GM12878 (cell line): ENCODE measurements around the gene ABCG1. TPM values are rescaled to one million over a fixed set of nuclear protein-coding genes. Genes with fewer than 3 reads are reported as not detected.

Experiments
- ATAC-seq: fragments of 200-7000 bp; cut with Tn5 transposase; 3 replicates; pipeline ENCODE4 v1.9.1; 2020; ENCODE audit warnings: mild to moderate bottlenecking, moderate library complexity
- BruUV-seq: library from RNA; stranded (reverse); fragments of 400-500 nt; replicated peaks from 2 replicates; lab custom pipeline; 2021; lab: Mats Ljungman, UMichigan
- CTCF ChIA-PET: fragments of 300-600 bp; sonication (Branson Sonifier 250); formaldehyde crosslinking; extraction: SDS; loops from one replicate; lab custom pipeline; 2021; ENCODE audit warnings: inconsistent platforms; lab: Yijun Ruan, JAX
- POLR2A ChIA-PET: fragments of 350-600 bp; formaldehyde crosslinking; extraction: SDS; loops from one replicate; lab custom pipeline; 2021; ENCODE audit warnings: inconsistent platforms; lab: Charles Lee
- RAD21 ChIA-PET: fragments of 300-600 bp; sonication (Branson Sonifier 250); formaldehyde crosslinking; loops from one replicate; lab custom pipeline; 2023; ENCODE audit warnings: antibody characterized with exemption; ENCODE audit not compliant: unreplicated experiment; lab: Charles Lee
- SMC1A ChIA-PET: fragments of 300-600 bp; sonication (Branson Sonifier 250); formaldehyde crosslinking; loops from one replicate; lab custom pipeline; 2023; ENCODE audit not compliant: unreplicated experiment, uncharacterized antibody; lab: Charles Lee
- DNase-seq: peaks from one replicate; pipeline ENCODE4 v3.0.0-alpha.2; 2011; ENCODE audit warnings: low read depth, low spot score
- FAIRE-seq: peaks from 3 replicates; lab custom pipeline; 2011; peaks lifted over from hg19 to GRCh38; lab: Jason Lieb, UNC
- H2AFZ ChIP-seq: 2 replicates; pipeline ENCODE4 v1.6.0; 2011; ENCODE audit warnings: low read depth, low read length, control low read depth; ENCODE audit not compliant: control insufficient read depth
- H3K27ac ChIP-seq: 2 replicates; pipeline ENCODE4 v1.5.1; 2011; ENCODE audit warnings: control low read depth; ENCODE audit not compliant: control insufficient read depth, insufficient read depth
- H3K27me3 ChIP-seq, 2 experiments: replicated peaks in 1 of 2; 2 replicates each; pipeline versions ENCODE4 v1.6.0 to v1.6.1; 2011; ENCODE audit warnings: low read length in 1 of 2; ENCODE audit not compliant: control insufficient read depth in 2 of 2, insufficient read depth in 2 of 2
- H3K36me3 ChIP-seq, 2 experiments: 2 replicates each; pipeline ENCODE4 v1.5.1; 2011; ENCODE audit warnings: low read length in 1 of 2; ENCODE audit not compliant: control insufficient read depth in 2 of 2, insufficient read depth in 2 of 2
- H3K4me1 ChIP-seq: 2 replicates; pipeline ENCODE4 v1.6.1; 2011; ENCODE audit warnings: mild to moderate bottlenecking, low read length, moderate library complexity, mixed read lengths; ENCODE audit not compliant: control insufficient read depth, insufficient read depth
- H3K4me2 ChIP-seq: 2 replicates; pipeline ENCODE4 v1.6.0; 2011; ENCODE audit warnings: control low read depth; ENCODE audit not compliant: control insufficient read depth, insufficient read depth
- H3K4me3 ChIP-seq: fragments of 200-600 bp; sonication (generic); 2 replicates; pipeline ENCODE4 v1.5.1; 2016
- H3K79me2 ChIP-seq: 2 replicates; pipeline ENCODE4 v1.6.0; 2011; ENCODE audit warnings: low read length; ENCODE audit not compliant: control insufficient read depth, insufficient read depth
- H3K9ac ChIP-seq: 2 replicates; pipeline ENCODE4 v1.8.0; 2011; ENCODE audit warnings: low read length, control low read depth, mixed read lengths; ENCODE audit not compliant: control insufficient read depth, insufficient read depth
- H3K9me3 ChIP-seq: replicated peaks from 3 replicates; pipeline ENCODE4 v1.5.1; 2011; ENCODE audit warnings: mild to moderate bottlenecking, low read length; ENCODE audit not compliant: control insufficient read depth, insufficient read depth
- H4K20me1 ChIP-seq: 2 replicates; pipeline ENCODE4 v1.6.0; 2011; ENCODE audit not compliant: control insufficient read depth, insufficient read depth
- SUZ12 ChIP-seq: fragments of 200-600 bp; sonication (generic); IDR thresholded peaks from one replicate; pipeline ENCODE4 v1.6.1; 2018; ENCODE audit warnings: antibody characterized with exemption, mild to moderate bottlenecking; ENCODE audit not compliant: unreplicated experiment
- WGBS: methylation state at CpG from one replicate; pipeline ENCODE4 v1.1.6; 2016; ENCODE audit warnings: low lambda C conversion rate; ENCODE audit not compliant: insufficient replicate concordance, insufficient coverage; ENCODE audit errors: missing lambda C conversion rate; 5-methylcytosine and 5-hydroxymethylcytosine counted together
- in situ Hi-C: fragments of 300-500 bp; cut with MboI; formaldehyde crosslinking; loops from 9 replicates; pipeline ENCODE4 v1.14.3; 2018; ENCODE audit warnings: mixed read lengths
- intact Hi-C: fragments of 100-400 bp; cut with micrococcal nuclease; formaldehyde crosslinking; loops from one replicate; pipeline ENCODE4 v1.14.2; 2022; ENCODE audit not compliant: unreplicated experiment
- polyA plus RNA-seq, 11 experiments: library from polyadenylated mRNA; depleted of rRNA in 4 of 11; unstranded in 6 of 11; stranded (reverse) in 5 of 11; fragments of >200 nt; fragmentation: Nextera tagmentation in 4 of 11; fragmentation: Illumina TruSeq in 1 of 11; extraction: Ambion mirVana in 4 of 11; extraction: Trizol in 1 of 11; gene quantifications; 1 replicate in 1 of 11; 2 replicates in 10 of 11; pipeline versions ENCODE4 v1.2.1 to v1.2.3, GENCODE V29; 2011 to 2016; ENCODE audit warnings: inconsistent platforms in 2 of 11, missing spikeins in 2 of 11, low read depth in 1 of 11
- total RNA-seq, 4 experiments: library from RNA; depleted of rRNA in 3 of 4; stranded (reverse); fragments of >200 nt in 3 of 4; fragmentation: Illumina TruSeq in 1 of 4; extraction: Trizol in 1 of 4; gene quantifications; 2 replicates each; pipeline versions ENCODE4 v1.2.1 to v1.2.3, GENCODE V29; 2013 to 2021
- TF ChIP-seq, protein P1 (sequence below): fragments of 450-650 bp; IDR thresholded peaks from 2 replicates; pipeline ENCODE4 v1.6.1; 2017; ENCODE audit warnings: mild to moderate bottlenecking, low read depth, inconsistent platforms; ENCODE audit not compliant: poor library complexity, severe bottlenecking
- TF ChIP-seq, protein P2 (sequence below): IDR thresholded peaks from 2 replicates; pipeline ENCODE4 v1.6.1; 2012; ENCODE audit warnings: low read depth, low read length, improper control_type of control experiment

ABCG1 gene
- total and polyA plus RNA-seq, 10 of the 15 experiments (the other 5 are each of a cell fraction or from before 2014, with no cell fraction given) = 0.59 to 19.3 (median 5.7) TPM

DNA sequence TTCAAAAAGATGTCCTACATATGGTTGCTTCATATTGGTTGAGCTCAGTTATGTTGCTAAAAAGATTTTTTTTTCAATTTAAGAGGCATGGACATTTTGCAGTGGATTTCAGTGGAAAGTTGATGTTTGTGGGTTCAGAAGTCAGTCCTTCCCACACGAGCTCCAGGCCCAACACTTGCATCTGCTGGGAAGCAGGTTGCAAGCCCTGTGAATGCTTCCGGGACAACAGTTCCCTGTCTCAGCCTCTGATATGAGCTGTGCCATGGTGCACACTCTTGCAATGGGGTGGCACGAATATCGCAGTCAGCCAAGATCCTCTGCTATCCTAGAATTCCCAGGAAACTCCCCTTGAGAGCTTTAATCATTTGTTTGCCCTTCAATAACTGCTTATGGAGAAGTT lies 30.3 kb upstream of the ABCG1 start:
- Histone ChIP-seq H3K4me3 (no peak overlapping the region), H2AFZ (peak overlapping the region; percentile 88), H4K20me1 (no peaks in the 10 kb centered on the region; the same call in 1 of the 2 replicates), H3K9ac (no peak overlapping the region), H3K79me2 (no peaks in the 10 kb centered on the region), H3K4me2 (peak overlapping the region; percentile 64), H3K27ac (peak overlapping the region; percentile 38; the same call in 1 of the 2 replicates), H3K9me3 (no peaks in the 10 kb centered on the region; the same call in 1 of the 3 replicates), H3K27me3 (no peaks in the 10 kb centered on the region), H3K36me3 (no peaks in the 10 kb centered on the region), H3K4me1 (peaks cover 19% of the 10 kb centered on the region)
- no peak for TF ChIP-seq SUZ12
- TF ChIP-seq, protein P1, sequence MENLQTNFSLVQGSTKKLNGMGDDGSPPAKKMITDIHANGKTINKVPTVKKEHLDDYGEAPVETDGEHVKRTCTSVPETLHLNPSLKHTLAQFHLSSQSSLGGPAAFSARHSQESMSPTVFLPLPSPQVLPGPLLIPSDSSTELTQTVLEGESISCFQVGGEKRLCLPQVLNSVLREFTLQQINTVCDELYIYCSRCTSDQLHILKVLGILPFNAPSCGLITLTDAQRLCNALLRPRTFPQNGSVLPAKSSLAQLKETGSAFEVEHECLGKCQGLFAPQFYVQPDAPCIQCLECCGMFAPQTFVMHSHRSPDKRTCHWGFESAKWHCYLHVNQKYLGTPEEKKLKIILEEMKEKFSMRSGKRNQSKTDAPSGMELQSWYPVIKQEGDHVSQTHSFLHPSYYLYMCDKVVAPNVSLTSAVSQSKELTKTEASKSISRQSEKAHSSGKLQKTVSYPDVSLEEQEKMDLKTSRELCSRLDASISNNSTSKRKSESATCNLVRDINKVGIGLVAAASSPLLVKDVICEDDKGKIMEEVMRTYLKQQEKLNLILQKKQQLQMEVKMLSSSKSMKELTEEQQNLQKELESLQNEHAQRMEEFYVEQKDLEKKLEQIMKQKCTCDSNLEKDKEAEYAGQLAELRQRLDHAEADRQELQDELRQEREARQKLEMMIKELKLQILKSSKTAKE = peak; percentile 0
- TF ChIP-seq, protein P2, sequence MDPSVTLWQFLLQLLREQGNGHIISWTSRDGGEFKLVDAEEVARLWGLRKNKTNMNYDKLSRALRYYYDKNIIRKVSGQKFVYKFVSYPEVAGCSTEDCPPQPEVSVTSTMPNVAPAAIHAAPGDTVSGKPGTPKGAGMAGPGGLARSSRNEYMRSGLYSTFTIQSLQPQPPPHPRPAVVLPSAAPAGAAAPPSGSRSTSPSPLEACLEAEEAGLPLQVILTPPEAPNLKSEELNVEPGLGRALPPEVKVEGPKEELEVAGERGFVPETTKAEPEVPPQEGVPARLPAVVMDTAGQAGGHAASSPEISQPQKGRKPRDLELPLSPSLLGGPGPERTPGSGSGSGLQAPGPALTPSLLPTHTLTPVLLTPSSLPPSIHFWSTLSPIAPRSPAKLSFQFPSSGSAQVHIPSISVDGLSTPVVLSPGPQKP = 0 out of 2 replicates have a peak, but pooled peaks have one; percentile 21
- ChIA-PET RAD21 (interaction anchor here (0.7 to 2.4 kb wide), 10 partner anchors 8 to 405 kb away, joined by 3 to 18 read pairs (median 4); partner anchors contain the start of gene ABCG1), CTCF (interaction anchor here (0.8 to 3.8 kb wide), 10 partner anchors 24 to 347 kb away, joined by 3 to 19 read pairs (median 4); no protein-coding TSS in a partner anchor), POLR2A (interaction anchor here (0.8 to 1.7 kb wide), 8 partner anchors 10 to 46 kb away, joined by 3 to 14 read pairs (median 4); no protein-coding TSS in a partner anchor), SMC1A (interaction anchor here (0.9 to 3.6 kb wide), 16 partner anchors 8 to 114 kb away, joined by 3 to 23 read pairs (median 6); no protein-coding TSS in a partner anchor)
- BruUV-seq = no TSS peak
- intact Hi-C loops = loop anchor here (5.0 kb wide), 1 partner anchor 44 kb away; no protein-coding TSS in a partner anchor
- DNase-seq (no peak), FAIRE-seq (no peak), ATAC-seq (no peak)
- in situ Hi-C loops = no loop called here
- WGBS = 10% methylated on average over 4 of the region's 4 CpGs
